Karpas-422 (cell line): ENCODE data around the gene CLDN19. TPM values are rescaled to one million over a fixed set of nuclear protein-coding genes. Genes with fewer than 3 reads are reported as not detected.

ENCODE experiments used
- DNase-seq: peaks from one replicate; pipeline ENCODE4 v3.0.0-alpha.2; 2015
- H2AFZ ChIP-seq: fragments of 200-600 bp; sonication (generic); 2 replicates; pipeline ENCODE4 v1.6.1; 2014; ENCODE audit warnings: antibody characterized with exemption, low read length, mixed read lengths
- H3K27ac ChIP-seq: fragments of 200-600 bp; sonication (generic); 2 replicates; pipeline ENCODE4 v1.5.1; 2014; ENCODE audit warnings: mild to moderate bottlenecking, low read length, moderate library complexity
- H3K27me3 ChIP-seq: fragments of 200-600 bp; sonication (generic); 2 replicates; pipeline ENCODE4 v1.6.1; 2014; ENCODE audit warnings: low read length, mixed read lengths
- H3K36me3 ChIP-seq: fragments of 200-600 bp; sonication (generic); 2 replicates; pipeline ENCODE4 v1.6.1; 2014; ENCODE audit warnings: low read length, mixed read lengths; ENCODE audit not compliant: insufficient read depth
- H3K4me1 ChIP-seq: fragments of 200-600 bp; sonication (generic); 2 replicates; pipeline ENCODE4 v1.6.1; 2014; ENCODE audit warnings: mild to moderate bottlenecking, low read length, mixed read lengths
- H3K4me2 ChIP-seq: fragments of 200-600 bp; sonication (generic); 2 replicates; pipeline ENCODE4 v1.6.1; 2014; ENCODE audit warnings: low read length, low read depth, mild to moderate bottlenecking; ENCODE audit not compliant: poor library complexity, severe bottlenecking
- H3K4me3 ChIP-seq: fragments of 200-600 bp; sonication (generic); 2 replicates; pipeline ENCODE4 v1.5.1; 2014; ENCODE audit warnings: mild to moderate bottlenecking, antibody characterized with exemption, low read length, mixed read lengths
- H3K79me2 ChIP-seq: fragments of 200-600 bp; sonication (generic); 2 replicates; pipeline ENCODE4 v1.6.1; 2014; ENCODE audit warnings: mild to moderate bottlenecking, low read length, mixed read lengths
- H3K9ac ChIP-seq: fragments of 200-600 bp; sonication (generic); 2 replicates; pipeline ENCODE4 v1.6.0; 2014; ENCODE audit warnings: low read length
- H3K9me2 ChIP-seq: fragments of 200-600 bp; sonication (generic), shearing (Covaris generic); replicated peaks from 2 replicates; pipeline ENCODE4 v1.6.0; 2014; ENCODE audit warnings: mild to moderate bottlenecking, low read length, moderate library complexity; ENCODE audit not compliant: insufficient read depth
- H3K9me3 ChIP-seq: fragments of 300-700, 200-600 bp; sonication (generic); 2 replicates; pipeline ENCODE4 v1.6.1; 2014; ENCODE audit warnings: low read length, mixed read lengths
- H4K20me1 ChIP-seq: fragments of 200-600 bp; sonication (generic); 2 replicates; pipeline ENCODE4 v1.6.1; 2014; ENCODE audit warnings: mild to moderate bottlenecking, antibody characterized with exemption, low read length, low read depth; ENCODE audit not compliant: insufficient read depth
- total RNA-seq: library from RNA; depleted of rRNA; stranded (reverse); fragments of >200 nt; shearing (Covaris generic); gene quantifications from 2 replicates; pipeline ENCODE4 v1.2.3, GENCODE V29; 2014; ENCODE audit warnings: low replicate concordance

The CLDN19 gene
- total RNA-seq, 1 experiment from 2014 or later: not detected

DNA sequence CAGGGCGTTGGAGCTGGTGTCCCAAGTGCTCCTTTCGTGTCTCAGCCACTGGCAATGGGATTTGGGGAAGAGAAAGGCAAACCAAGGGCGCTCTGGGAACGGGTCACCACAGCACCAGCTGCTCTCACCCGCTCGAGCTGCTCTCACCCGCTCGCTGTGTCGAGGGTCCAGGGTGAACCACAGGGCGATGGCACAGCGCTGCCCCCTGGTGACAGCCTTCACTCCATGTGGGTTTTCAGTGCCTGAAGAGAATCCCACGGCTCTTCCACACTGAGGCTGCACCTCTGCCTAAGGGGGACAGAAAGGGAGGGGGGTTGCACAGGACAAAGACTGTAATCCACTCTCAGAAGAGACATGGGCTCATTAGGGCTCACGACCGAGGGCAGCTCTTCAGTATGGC is 7.1 kb upstream of the CLDN19 start:
- DNase-seq: peak; percentile 75
- no peaks in the 10 kb centered on the region for H3K27me3 ChIP-seq
- H3K9me3 ChIP-seq: no peaks in the 10 kb centered on the region
- no peaks in the 10 kb centered on the region for H3K79me2 ChIP-seq
- no peaks in the 10 kb centered on the region for H4K20me1 ChIP-seq
- no peak overlapping the region for H2AFZ ChIP-seq
- no peaks in the 10 kb centered on the region for H3K9me2 ChIP-seq
- no peak overlapping the region for H3K4me3 ChIP-seq
- H3K9ac ChIP-seq: no peak overlapping the region
- no peaks in the 10 kb centered on the region for H3K4me1 ChIP-seq
- H3K27ac ChIP-seq: no peak overlapping the region
- H3K36me3 ChIP-seq: peaks cover 11% of the 10 kb centered on the region; the same call in 1 of the 2 replicates
- H3K4me2 ChIP-seq: no peak overlapping the region

- Histone ChIP-seq H3K9ac (no peak overlapping the region), H3K9me3 (no peaks in the 10 kb centered on the region), H3K27ac (no peak overlapping the region), H3K36me3 (peaks cover 7% of the 10 kb centered on the region; the same call in 1 of the 2 replicates), H3K27me3 (no peaks in the 10 kb centered on the region), H3K4me1 (no peaks in the 10 kb centered on the region), H3K9me2 (no peaks in the 10 kb centered on the region), H2AFZ (no peak overlapping the region), H3K4me2 (no peak overlapping the region), H4K20me1 (no peaks in the 10 kb centered on the region), H3K4me3 (no peak overlapping the region), H3K79me2 (no peaks in the 10 kb centered on the region)
- no peak for DNase-seq
These were observed 6.5 kb upstream of the CLDN19 start for GRCh38 chr1:42746436-42747105.

DNA sequence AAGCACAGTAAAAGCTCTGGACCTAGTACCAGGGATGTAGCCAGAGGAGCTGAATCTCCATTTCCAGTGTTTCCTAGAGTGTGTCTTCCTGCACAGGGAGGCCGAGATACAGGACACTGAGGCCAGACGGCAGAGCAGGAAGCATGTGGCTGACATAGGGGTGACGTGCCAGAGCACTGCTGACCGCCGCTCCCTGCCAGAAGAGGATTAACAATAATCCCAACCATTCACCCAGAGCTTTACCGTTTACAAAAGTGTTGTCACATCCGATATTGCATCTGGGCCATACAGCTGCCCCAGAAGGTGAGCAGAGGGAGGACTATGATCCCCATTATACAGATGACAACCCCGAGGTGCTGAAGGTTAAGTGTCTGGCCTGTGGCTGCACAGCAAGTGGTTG is 5.8 kb upstream of the CLDN19 start:
- Histone ChIP-seq H3K4me2 (no peak overlapping the region), H3K4me3 (no peak overlapping the region), H4K20me1 (no peaks in the 10 kb centered on the region), H3K9ac (no peak overlapping the region), H2AFZ (no peak overlapping the region), H3K9me3 (no peaks in the 10 kb centered on the region), H3K9me2 (no peaks in the 10 kb centered on the region), H3K36me3 (peaks cover 7% of the 10 kb centered on the region; the same call in 1 of the 2 replicates), H3K27me3 (no peaks in the 10 kb centered on the region), H3K4me1 (no peaks in the 10 kb centered on the region), H3K27ac (no peak overlapping the region), H3K79me2 (no peaks in the 10 kb centered on the region)
- no peak for DNase-seq

DNA sequence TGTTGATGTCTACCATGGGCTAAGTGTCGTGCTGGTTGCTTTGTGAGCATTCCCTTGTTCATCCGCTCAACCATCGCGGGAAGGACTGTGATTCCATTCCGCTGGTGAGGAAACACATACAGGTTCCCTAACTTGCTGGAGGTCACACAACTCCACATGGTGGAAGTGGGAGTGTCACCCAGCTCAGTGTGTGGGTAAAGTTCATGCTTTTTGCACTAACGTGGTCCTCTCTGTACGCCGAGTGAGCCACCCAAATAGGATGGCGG is 4.0 kb upstream of the CLDN19 start:
- H3K4me2 ChIP-seq: no peak overlapping the region
- H3K4me1 ChIP-seq: no peaks in the 10 kb centered on the region
- no peak overlapping the region for H3K9ac ChIP-seq
- H2AFZ ChIP-seq: no peak overlapping the region
- peaks cover 7% of the 10 kb centered on the region; the same call in 1 of the 2 replicates for H3K36me3 ChIP-seq
- no peaks in the 10 kb centered on the region for H3K27me3 ChIP-seq
- no peaks in the 10 kb centered on the region for H3K79me2 ChIP-seq
- no peaks in the 10 kb centered on the region for H3K9me3 ChIP-seq
- H3K4me3 ChIP-seq: no peak overlapping the region
- no peak overlapping the region for H3K27ac ChIP-seq
- no peaks in the 10 kb centered on the region for H3K9me2 ChIP-seq
- no peaks in the 10 kb centered on the region for H4K20me1 ChIP-seq
- no peak for DNase-seq

DNA sequence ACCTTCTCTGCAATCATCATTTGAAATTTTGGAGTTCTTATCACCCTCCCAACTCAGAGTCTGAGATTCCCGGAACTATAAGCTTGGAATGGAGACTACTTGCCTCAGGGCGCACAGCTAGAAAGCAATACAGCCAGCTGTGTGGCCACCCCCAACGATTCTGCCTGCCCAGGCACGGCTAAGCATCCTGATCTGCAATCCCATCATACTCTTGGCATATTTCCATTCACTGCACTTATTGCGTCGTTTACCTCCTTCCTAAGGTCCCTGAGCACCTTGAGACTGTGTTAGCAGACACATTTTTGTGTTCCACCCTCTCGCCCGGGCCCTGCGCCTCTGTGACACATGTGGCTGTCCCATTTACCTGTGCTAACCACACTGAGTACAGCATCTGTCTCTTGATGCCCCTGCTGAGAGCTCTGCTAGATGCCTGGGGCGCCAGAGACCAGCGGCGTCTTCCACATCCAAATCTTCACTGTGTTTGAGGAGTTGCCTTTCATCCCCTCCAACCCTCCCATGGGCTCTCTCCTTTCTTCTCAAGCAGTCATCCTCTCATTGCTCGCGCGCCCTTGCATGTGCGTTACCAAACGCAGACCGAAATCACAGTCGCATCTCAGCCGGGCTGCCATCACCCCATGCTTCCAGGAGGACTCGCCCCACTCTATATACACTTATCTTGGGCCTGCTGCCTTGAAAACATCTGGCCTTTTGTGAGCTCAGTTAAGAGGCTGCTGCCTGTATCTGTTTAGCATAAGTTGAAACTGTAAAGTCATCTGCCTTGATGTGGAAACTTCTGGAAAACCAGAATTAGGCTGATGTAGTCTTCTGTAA is 3.5 kb upstream of the CLDN19 start:
- no peaks in the 10 kb centered on the region for H3K9me3 ChIP-seq
- H3K79me2 ChIP-seq: no peaks in the 10 kb centered on the region
- H3K4me2 ChIP-seq: no peak overlapping the region
- no peaks in the 10 kb centered on the region for H4K20me1 ChIP-seq
- H3K4me1 ChIP-seq: no peaks in the 10 kb centered on the region
- H3K9me2 ChIP-seq: no peaks in the 10 kb centered on the region
- H3K4me3 ChIP-seq: no peak overlapping the region
- H2AFZ ChIP-seq: no peak overlapping the region
- no peak for DNase-seq
- no peaks in the 10 kb centered on the region for H3K27me3 ChIP-seq
- H3K9ac ChIP-seq: no peak overlapping the region
- no peak overlapping the region for H3K27ac ChIP-seq
- H3K36me3 ChIP-seq: peaks cover 7% of the 10 kb centered on the region; the same call in 1 of the 2 replicates

GRCh38 chr1:42742617-42743316 is 2.7 kb upstream of the CLDN19 start:
- H3K9me3 ChIP-seq: no peaks in the 10 kb centered on the region
- H4K20me1 ChIP-seq: no peaks in the 10 kb centered on the region
- no peaks in the 10 kb centered on the region for H3K4me1 ChIP-seq

GRCh38 chr1:42742141-42742540 is 2.1 kb upstream of the CLDN19 start:
- Histone ChIP-seq H3K9ac (no peak overlapping the region), H3K9me3 (no peaks in the 10 kb centered on the region), H3K27me3 (no peaks in the 10 kb centered on the region), H3K27ac (no peak overlapping the region), H2AFZ (no peak overlapping the region), H3K79me2 (no peaks in the 10 kb centered on the region), H3K36me3 (peaks cover 7% of the 10 kb centered on the region; the same call in 1 of the 2 replicates), H3K4me1 (peaks cover 4% of the 10 kb centered on the region), H3K9me2 (no peaks in the 10 kb centered on the region), H4K20me1 (no peaks in the 10 kb centered on the region), H3K4me2 (no peak overlapping the region), H3K4me3 (no peak overlapping the region)
- DNase-seq: no peak

More at GRCh38 chr1:42742617-42743316, 2.7 kb upstream of the CLDN19 start:
- Histone ChIP-seq H3K4me2 (no peak overlapping the region), H3K4me3 (no peak overlapping the region), H3K9ac (no peak overlapping the region), H3K27me3 (no peaks in the 10 kb centered on the region), H3K36me3 (peaks cover 7% of the 10 kb centered on the region; the same call in 1 of the 2 replicates), H2AFZ (no peak overlapping the region), H3K27ac (no peak overlapping the region), H3K9me2 (no peaks in the 10 kb centered on the region), H3K79me2 (no peaks in the 10 kb centered on the region)
- no peak for DNase-seq

- Histone ChIP-seq H3K9me2 (no peaks in the 10 kb centered on the region), H3K79me2 (no peaks in the 10 kb centered on the region), H3K36me3 (peaks cover 7% of the 10 kb centered on the region; the same call in 1 of the 2 replicates), H3K4me3 (no peak overlapping the region), H3K4me1 (peaks cover 7% of the 10 kb centered on the region), H4K20me1 (no peaks in the 10 kb centered on the region), H3K4me2 (no peak overlapping the region), H2AFZ (no peak overlapping the region), H3K9ac (no peak overlapping the region), H3K27ac (no peak overlapping the region), H3K9me3 (no peaks in the 10 kb centered on the region), H3K27me3 (no peaks in the 10 kb centered on the region)
- no peak for DNase-seq
These were observed 1.7 kb upstream of the CLDN19 start for GRCh38 chr1:42741706-42742105.
